ENCODE data around the gene LBH. TPM values are rescaled to one million over a fixed set of nuclear protein-coding genes. Genes with fewer than 3 reads are reported as not detected.

LBH gene
- total RNA-seq, 1 experiment from 2014 or later = 5.8 TPM

GRCh38 chr2:30222636-30223360, 8.5 kb upstream of the LBH start:
- Histone ChIP-seq H3K4me2 (ENCODE audit: low read length) (no peak overlapping the region), H3F3A (ENCODE audit: low read length, unreplicated experiment) (no peaks in the 10 kb centered on the region), H3K9ac (ENCODE audit: low read length) (no peak overlapping the region), H3K4me3 (ENCODE audit: low read length) (no peak overlapping the region), H2AFZ (ENCODE audit: low read length) (no peak overlapping the region), H3K4me1 (ENCODE audit: insufficient read depth, low read length) (peaks cover 18% of the 10 kb centered on the region), H3K9me2 (replicated peaks; ENCODE audit: low read length) (no peaks in the 10 kb centered on the region), H4K20me1 (ENCODE audit: low read length) (0 out of 2 replicates have a peak, but pooled peaks cover 5% of the 10 kb centered on the region), H3K27ac (ENCODE audit: low read length) (no peak overlapping the region), H3K36me3 (ENCODE audit: low read depth, low read length) (no peaks in the 10 kb centered on the region), H3K27me3 (ENCODE audit: low read length) (no peaks in the 10 kb centered on the region), H3K79me2 (ENCODE audit: low read length) (no peaks in the 10 kb centered on the region), H3K9me3 (ENCODE audit: low read length) (no peaks in the 10 kb centered on the region)
- CTCF ChIA-PET = no interaction called here
- intact Hi-C loops (cut with micrococcal nuclease) = no loop called here
- ATAC-seq = no peak
- POLR2A ChIA-PET (ENCODE audit: unreplicated experiment) = no interaction called here
- DNase-seq = no peak
- no TSS peak for BruUV-seq (replicated peaks)
- TF ChIP-seq CTCF (conservative IDR thresholded peaks at IDR 0.05; ENCODE audit: low read depth, low read length) = no peak
- no peak for TF ChIP-seq EZH2phosphoT487 (IDR thresholded peaks at IDR 0.05; ENCODE audit: borderline replicate concordance, low read length)

GRCh38 chr2:30223413-30223874, 7.9 kb upstream of the LBH start:
- Histone ChIP-seq H3F3A (ENCODE audit: low read length, unreplicated experiment) (no peaks in the 10 kb centered on the region), H4K20me1 (ENCODE audit: low read length) (0 out of 2 replicates have a peak, but pooled peaks cover 3% of the 10 kb centered on the region), H3K4me1 (ENCODE audit: insufficient read depth, low read length) (peaks cover 12% of the 10 kb centered on the region), H3K4me2 (ENCODE audit: low read length) (no peak overlapping the region), H3K27me3 (ENCODE audit: low read length) (no peaks in the 10 kb centered on the region), H3K9me2 (replicated peaks; ENCODE audit: low read length) (no peaks in the 10 kb centered on the region), H3K79me2 (ENCODE audit: low read length) (no peaks in the 10 kb centered on the region), H3K4me3 (ENCODE audit: low read length) (no peak overlapping the region), H3K27ac (ENCODE audit: low read length) (no peak overlapping the region), H2AFZ (ENCODE audit: low read length) (no peak overlapping the region), H3K9ac (ENCODE audit: low read length) (no peak overlapping the region), H3K9me3 (ENCODE audit: low read length) (no peaks in the 10 kb centered on the region), H3K36me3 (ENCODE audit: low read depth, low read length) (no peaks in the 10 kb centered on the region)
- no TSS peak for BruUV-seq (replicated peaks)
- ChIA-PET CTCF (no interaction called here), POLR2A (ENCODE audit: unreplicated experiment) (interaction anchor here (0.6 kb wide), 1 partner anchor 443 kb away, joined by 3 read pairs; no protein-coding TSS in a partner anchor)
- intact Hi-C loops (cut with micrococcal nuclease) = no loop called here
- no peak for ATAC-seq
- DNase-seq = no peak
- TF ChIP-seq CTCF (conservative IDR thresholded peaks at IDR 0.05; ENCODE audit: low read depth, low read length) = no peak

GRCh38 chr2:30224151-30224550, 7.2 kb upstream of the LBH start:
- Histone ChIP-seq H3K27ac (ENCODE audit: low read length) (no peak overlapping the region), H3K9ac (ENCODE audit: low read length) (no peak overlapping the region), H2AFZ (ENCODE audit: low read length) (no peak overlapping the region), H3K79me2 (ENCODE audit: low read length) (no peaks in the 10 kb centered on the region), H3K4me2 (ENCODE audit: low read length) (no peak overlapping the region), H3K27me3 (ENCODE audit: low read length) (no peaks in the 10 kb centered on the region), H3K4me3 (ENCODE audit: low read length) (no peak overlapping the region), H3K9me2 (replicated peaks; ENCODE audit: low read length) (no peaks in the 10 kb centered on the region), H4K20me1 (ENCODE audit: low read length) (no peaks in the 10 kb centered on the region), H3K4me1 (ENCODE audit: insufficient read depth, low read length) (peaks cover 5% of the 10 kb centered on the region), H3K9me3 (ENCODE audit: low read length) (no peaks in the 10 kb centered on the region), H3F3A (ENCODE audit: low read length, unreplicated experiment) (no peaks in the 10 kb centered on the region), H3K36me3 (ENCODE audit: low read depth, low read length) (no peaks in the 10 kb centered on the region)
- intact Hi-C loops (cut with micrococcal nuclease) = no loop called here
- no TSS peak for BruUV-seq (replicated peaks)
- DNase-seq = no peak
- CTCF ChIA-PET = no interaction called here
- POLR2A ChIA-PET (ENCODE audit: unreplicated experiment) = no interaction called here
- ATAC-seq = no peak
- no peak for TF ChIP-seq EZH2 (IDR thresholded peaks at IDR 0.05; ENCODE audit: low read length, unreplicated experiment)
- TF ChIP-seq CTCF (conservative IDR thresholded peaks at IDR 0.05; ENCODE audit: low read depth, low read length) = no peak
- TF ChIP-seq EZH2phosphoT487 (IDR thresholded peaks at IDR 0.05; ENCODE audit: borderline replicate concordance, low read length) = no peak
